ENCODE data around the gene ZFC3H1.

Gene ZFC3H1

GRCh38 chr12:71663561-71664410 is at the start of gene ZFC3H1, which contains the start of gene THAP2:
Gene ZFC3H1, minus strand, starts transcription at chr12:71663848. Its CDS starts 238 bp downstream, at chr12:71663610.
Gene THAP2, plus strand, starts transcription at chr12:71664301. Its CDS starts 209 bp downstream, at chr12:71664510.
- Histone ChIP-seq H3K36me3 (replicated peaks; ENCODE audit: insufficient read depth, low read length) (peaks cover 10% of the 10 kb centered on the region; the same call in 1 of the 2 replicates), H3K9ac (ENCODE audit: low read length) (peak within 1 kb of the TSS; percentile 88), H3K79me2 (ENCODE audit: low read length) (peaks cover 74% of the 10 kb centered on the region)

GRCh38 chr12:71710276-71711125 is 46.9 kb upstream of the ZFC3H1 start:
- no peak overlapping the region for H2AFZ ChIP-seq (ENCODE audit: low read length)
- TF ChIP-seq EZH2 (optimal IDR thresholded peaks at IDR 0.05; ENCODE audit: low read depth, low read length) (no peak), CTCF (IDR thresholded peaks at IDR 0.05; ENCODE audit: low read length) (no peak), EZH2phosphoT487 (IDR thresholded peaks at IDR 0.05; ENCODE audit: low read length) (no peak)
- no peaks in the 10 kb centered on the region for H3K79me2 ChIP-seq (ENCODE audit: low read length)
- H3F3A ChIP-seq (ENCODE audit: insufficient read depth, low read length), result no peaks in the 10 kb centered on the region
- H3K9me2 ChIP-seq (replicated peaks; ENCODE audit: insufficient read depth, low read length), result no peaks in the 10 kb centered on the region
- H4K20me1 ChIP-seq (ENCODE audit: insufficient read depth, low read length), result no peaks in the 10 kb centered on the region
- no peaks in the 10 kb centered on the region for H3K9me3 ChIP-seq (replicated peaks; ENCODE audit: insufficient read depth, low read length)
- no peak for DNase-seq
- no peaks in the 10 kb centered on the region for H3K27me3 ChIP-seq (replicated peaks; ENCODE audit: insufficient read depth, low read length)
- no peak overlapping the region for H3K4me3 ChIP-seq (ENCODE audit: low read length)
- H3K4me1 ChIP-seq (ENCODE audit: low read length), result no peaks in the 10 kb centered on the region
- no peak overlapping the region for H3K4me2 ChIP-seq (ENCODE audit: low read depth, low read length)
- H3K27ac ChIP-seq (ENCODE audit: low read length), result no peak overlapping the region
- H3K36me3 ChIP-seq (replicated peaks; ENCODE audit: insufficient read depth, low read length), result no peaks in the 10 kb centered on the region
- H3K9ac ChIP-seq (ENCODE audit: low read length), result no peak overlapping the region

More at GRCh38 chr12:71663561-71664410, at the start of gene ZFC3H1, which contains the start of gene THAP2:
- Histone ChIP-seq H3K9me2 (replicated peaks; ENCODE audit: insufficient read depth, low read length) (no peaks in the 10 kb centered on the region), H3K4me3 (ENCODE audit: low read length) (peak within 1 kb of the TSS; percentile 85), H3K27ac (ENCODE audit: low read length) (peak within 1 kb of the TSS; percentile 80), H4K20me1 (ENCODE audit: insufficient read depth, low read length) (peaks cover 4% of the 10 kb centered on the region; the same call in 1 of the 2 replicates), H3K4me2 (ENCODE audit: low read depth, low read length) (peak within 1 kb of the TSS; percentile 93), H3F3A (ENCODE audit: insufficient read depth, low read length) (peaks cover 25% of the 10 kb centered on the region), H3K27me3 (replicated peaks; ENCODE audit: insufficient read depth, low read length) (no peaks in the 10 kb centered on the region), H3K4me1 (ENCODE audit: low read length) (0 out of 2 replicates have a peak, but pooled peaks cover 13% of the 10 kb centered on the region), H3K9me3 (replicated peaks; ENCODE audit: insufficient read depth, low read length) (no peaks in the 10 kb centered on the region), H2AFZ (ENCODE audit: low read length) (peak within 1 kb of the TSS; percentile 84)
- TF ChIP-seq EZH2phosphoT487 (IDR thresholded peaks at IDR 0.05; ENCODE audit: low read length) (no peak), CTCF (IDR thresholded peaks at IDR 0.05; ENCODE audit: low read length) (peak; percentile 33), EZH2 (optimal IDR thresholded peaks at IDR 0.05; ENCODE audit: low read depth, low read length) (no peak)
- DNase-seq, result peak; percentile 100

GRCh38 chr12:71708658-71709057 is 45.0 kb upstream of the ZFC3H1 start:
- Histone ChIP-seq H3K4me2 (ENCODE audit: low read depth, low read length) (no peak overlapping the region), H3F3A (ENCODE audit: insufficient read depth, low read length) (no peaks in the 10 kb centered on the region), H2AFZ (ENCODE audit: low read length) (no peak overlapping the region), H3K9me2 (replicated peaks; ENCODE audit: insufficient read depth, low read length) (no peaks in the 10 kb centered on the region), H3K9me3 (replicated peaks; ENCODE audit: insufficient read depth, low read length) (no peaks in the 10 kb centered on the region), H4K20me1 (ENCODE audit: insufficient read depth, low read length) (no peaks in the 10 kb centered on the region), H3K36me3 (replicated peaks; ENCODE audit: insufficient read depth, low read length) (no peaks in the 10 kb centered on the region), H3K79me2 (ENCODE audit: low read length) (no peaks in the 10 kb centered on the region), H3K27me3 (replicated peaks; ENCODE audit: insufficient read depth, low read length) (no peaks in the 10 kb centered on the region), H3K9ac (ENCODE audit: low read length) (no peak overlapping the region), H3K4me1 (ENCODE audit: low read length) (no peaks in the 10 kb centered on the region), H3K27ac (ENCODE audit: low read length) (no peak overlapping the region), H3K4me3 (ENCODE audit: low read length) (no peak overlapping the region)
- DNase-seq, result no peak
- no peak for TF ChIP-seq EZH2phosphoT487 (IDR thresholded peaks at IDR 0.05; ENCODE audit: low read length)
- TF ChIP-seq CTCF (IDR thresholded peaks at IDR 0.05; ENCODE audit: low read length), result no peak
- no peak for TF ChIP-seq EZH2 (optimal IDR thresholded peaks at IDR 0.05; ENCODE audit: low read depth, low read length)
